Colonic mucosa (tissue), 4 donors: Measurements from ENCODE around the gene TBX19. TPM values are rescaled to one million over a fixed set of nuclear protein-coding genes. Genes with fewer than 3 reads are reported as not detected.

Source experiments
- DNase-seq: peaks from one replicate; pipeline ENCODE4 v3.0.0-alpha.2; 2020
- H3K27ac ChIP-seq: fragments of 200-600 bp; one replicate; pipeline ENCODE4 v1.8.0; 2021
- H3K27me3 ChIP-seq: fragments of 200-600 bp; one replicate; pipeline ENCODE4 v1.8.0; 2021
- H3K36me3 ChIP-seq: fragments of 200-600 bp; one replicate; pipeline ENCODE4 v1.8.0; 2021
- H3K4me1 ChIP-seq: fragments of 200-600 bp; one replicate; pipeline ENCODE4 v1.8.0; 2021; ENCODE audit warnings: mild to moderate bottlenecking
- H3K4me3 ChIP-seq: fragments of 200-600 bp; one replicate; pipeline ENCODE4 v1.8.0; 2021
- H3K9ac ChIP-seq, 2 donors: one replicate each; pipeline ENCODE4 v1.7.0; 2013; ENCODE audit warnings: control low read depth in 2 of 2, low read depth in 2 of 2, low read length in 2 of 2
- H3K9me3 ChIP-seq: fragments of 200-600 bp; one replicate; pipeline ENCODE4 v1.8.0; 2021
- intact Hi-C: fragments of 100-400 bp; cut with DNase I; formaldehyde crosslinking; loops from one replicate; pipeline ENCODE4 v1.14.1; 2022
- total RNA-seq, 2 donors: library from RNA; stranded (reverse); fragmentation: NEBNext Ultra II Directional in 1 of 2; extraction: Animal tissue kit (Norgen Biotek cat#: 25700) in 1 of 2; gene quantifications; one replicate each; pipeline ENCODE4 v1.2.1, GENCODE V29; 2021
- TF ChIP-seq, protein P1 (sequence below): fragments of 200-600 bp; IDR thresholded peaks from one replicate; pipeline ENCODE4 v1.8.0; 2022; ENCODE audit warnings: antibody characterized with exemption, mild to moderate bottlenecking
- donor health status: healthy.
- donor health status: DM: no; HTN: no; CAD: no.
- donor health status: DM: no; HTN: no; CAD: no.

The TBX19 gene
- total RNA-seq, 2 donors from 2014 or later: 1.5 to 1.6 TPM

DNA sequence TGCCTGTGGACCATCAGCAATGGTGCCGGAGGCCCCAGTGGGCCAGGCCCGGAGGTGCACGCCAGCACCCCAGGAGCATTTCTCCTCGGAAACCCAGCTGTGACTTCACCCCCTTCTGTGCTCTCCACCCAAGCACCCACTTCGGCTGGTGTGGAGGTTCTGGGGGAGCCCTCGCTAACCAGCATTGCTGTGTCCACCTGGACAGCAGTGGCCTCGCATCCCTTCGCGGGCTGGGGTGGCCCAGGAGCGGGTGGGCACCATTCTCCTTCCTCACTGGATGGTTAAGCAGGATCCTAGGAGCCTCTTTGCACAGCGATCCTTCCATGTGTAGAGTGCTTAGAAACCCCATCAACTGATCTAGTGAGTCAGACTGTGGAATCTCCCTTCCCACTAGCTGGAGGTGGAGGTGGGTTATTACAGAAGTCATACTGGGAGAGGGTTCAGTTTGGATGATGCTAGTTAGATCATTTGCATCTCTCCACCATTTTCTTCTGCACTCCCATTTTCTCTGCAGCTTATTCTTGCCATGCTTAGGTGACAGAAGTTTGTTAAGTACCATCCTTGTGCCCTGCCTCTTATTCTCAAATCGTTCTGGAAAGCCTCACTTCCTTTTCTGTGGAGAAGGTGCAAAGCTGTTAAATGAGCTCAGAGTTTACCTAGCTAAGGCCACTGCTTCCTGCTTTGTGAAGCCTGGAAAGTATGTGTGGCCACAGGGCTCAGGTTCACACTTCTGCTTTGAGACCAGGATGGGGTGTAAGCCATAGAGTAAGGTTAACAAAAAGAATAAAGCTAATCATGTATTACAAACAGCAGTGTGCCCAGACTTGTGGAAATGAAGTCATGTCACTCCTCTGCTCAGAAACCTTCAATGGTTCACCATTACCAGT, 32.3 kb downstream of the TBX19 start:
- Histone ChIP-seq H3K9ac (no peak overlapping the region), H3K27me3 (no peaks in the 10 kb centered on the region), H3K4me3 (no peak overlapping the region), H3K36me3 (no peaks in the 10 kb centered on the region), H3K9me3 (no peaks in the 10 kb centered on the region), H3K4me1 (no peaks in the 10 kb centered on the region), H3K27ac (no peak overlapping the region)
- TF ChIP-seq, protein P1, sequence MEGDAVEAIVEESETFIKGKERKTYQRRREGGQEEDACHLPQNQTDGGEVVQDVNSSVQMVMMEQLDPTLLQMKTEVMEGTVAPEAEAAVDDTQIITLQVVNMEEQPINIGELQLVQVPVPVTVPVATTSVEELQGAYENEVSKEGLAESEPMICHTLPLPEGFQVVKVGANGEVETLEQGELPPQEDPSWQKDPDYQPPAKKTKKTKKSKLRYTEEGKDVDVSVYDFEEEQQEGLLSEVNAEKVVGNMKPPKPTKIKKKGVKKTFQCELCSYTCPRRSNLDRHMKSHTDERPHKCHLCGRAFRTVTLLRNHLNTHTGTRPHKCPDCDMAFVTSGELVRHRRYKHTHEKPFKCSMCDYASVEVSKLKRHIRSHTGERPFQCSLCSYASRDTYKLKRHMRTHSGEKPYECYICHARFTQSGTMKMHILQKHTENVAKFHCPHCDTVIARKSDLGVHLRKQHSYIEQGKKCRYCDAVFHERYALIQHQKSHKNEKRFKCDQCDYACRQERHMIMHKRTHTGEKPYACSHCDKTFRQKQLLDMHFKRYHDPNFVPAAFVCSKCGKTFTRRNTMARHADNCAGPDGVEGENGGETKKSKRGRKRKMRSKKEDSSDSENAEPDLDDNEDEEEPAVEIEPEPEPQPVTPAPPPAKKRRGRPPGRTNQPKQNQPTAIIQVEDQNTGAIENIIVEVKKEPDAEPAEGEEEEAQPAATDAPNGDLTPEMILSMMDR: no peak
- no peak for DNase-seq
- intact Hi-C loops: no loop called here

DNA sequence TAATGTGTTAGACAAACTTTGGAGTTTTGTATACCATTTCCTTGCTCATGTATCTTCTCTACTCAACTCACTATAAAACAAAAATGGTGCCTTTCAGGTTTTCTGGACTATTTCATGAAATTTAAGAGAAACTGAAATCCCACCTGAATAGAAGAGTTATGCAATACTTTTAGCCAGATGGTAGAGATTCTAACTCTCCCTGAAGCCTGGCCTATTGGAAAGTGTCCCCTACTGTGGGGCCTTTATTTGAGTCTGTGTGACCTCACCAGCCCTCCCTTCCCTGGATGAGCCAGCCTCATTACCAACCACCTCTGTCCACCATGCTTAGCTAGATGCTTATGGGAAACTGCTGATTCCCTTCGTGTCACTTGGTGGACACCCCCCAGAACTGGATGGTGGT, 35.5 kb downstream of the TBX19 start:
- intact Hi-C loops: no loop called here
- H3K9ac ChIP-seq: no peak overlapping the region
- H3K27me3 ChIP-seq: no peaks in the 10 kb centered on the region
- no peak overlapping the region for H3K27ac ChIP-seq
- DNase-seq: no peak
- no peaks in the 10 kb centered on the region for H3K4me1 ChIP-seq
- H3K9me3 ChIP-seq: no peaks in the 10 kb centered on the region
- no peak overlapping the region for H3K4me3 ChIP-seq
- no peaks in the 10 kb centered on the region for H3K36me3 ChIP-seq
- TF ChIP-seq, protein P1: no peak

DNA sequence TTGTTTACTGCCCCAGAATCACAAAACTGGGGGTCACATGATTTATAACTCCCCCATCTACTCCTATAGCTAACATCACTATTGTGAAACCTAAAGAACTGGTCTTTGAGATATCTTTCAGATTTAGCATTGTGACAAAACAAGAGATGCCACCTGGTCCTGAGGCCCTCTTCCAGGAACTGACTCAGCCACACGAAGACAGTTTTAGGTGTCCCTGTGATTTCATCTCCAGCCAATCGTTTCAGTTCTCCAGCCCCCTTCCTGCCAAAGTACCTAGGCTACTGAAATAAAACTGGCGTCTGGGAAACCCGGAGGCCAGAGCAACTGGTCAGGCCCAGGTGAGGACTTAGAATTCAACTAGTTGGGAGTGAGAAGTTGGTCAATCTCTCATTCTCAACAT, 36.6 kb downstream of the TBX19 start:
- DNase-seq: no peak
- intact Hi-C loops: no loop called here
- Histone ChIP-seq H3K27ac (no peak overlapping the region), H3K9me3 (no peaks in the 10 kb centered on the region), H3K4me3 (no peak overlapping the region), H3K4me1 (no peaks in the 10 kb centered on the region), H3K27me3 (no peaks in the 10 kb centered on the region), H3K36me3 (no peaks in the 10 kb centered on the region), H3K9ac (no peak overlapping the region)
- TF ChIP-seq, protein P1: no peak

DNA sequence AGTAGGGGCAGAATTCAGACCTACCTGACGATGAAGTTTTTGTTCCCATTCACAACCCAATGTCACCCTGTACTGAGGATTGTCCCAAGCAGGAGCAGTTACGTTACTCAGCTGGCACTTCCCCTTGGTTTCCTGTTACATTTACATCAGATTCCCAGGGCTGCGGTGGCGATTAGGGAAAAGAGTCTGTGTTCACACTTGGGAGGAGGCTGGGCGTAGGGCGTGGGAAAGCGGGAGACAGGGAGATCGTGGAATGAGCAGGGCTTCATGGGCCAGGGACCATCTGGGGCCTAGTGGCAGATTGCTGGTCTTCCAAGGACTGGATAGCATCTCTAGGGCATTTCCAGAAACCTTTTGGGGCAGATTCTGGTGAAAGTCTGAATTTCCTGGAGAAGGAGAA, 39.0 kb downstream of the TBX19 start:
- H3K4me1 ChIP-seq: no peaks in the 10 kb centered on the region
- intact Hi-C loops: no loop called here
- H3K27ac ChIP-seq: no peak overlapping the region
- H3K4me3 ChIP-seq: no peak overlapping the region
- no peaks in the 10 kb centered on the region for H3K27me3 ChIP-seq
- TF ChIP-seq, protein P1: no peak
- no peaks in the 10 kb centered on the region for H3K9me3 ChIP-seq
- DNase-seq: no peak
- H3K9ac ChIP-seq: no peak overlapping the region
- no peaks in the 10 kb centered on the region for H3K36me3 ChIP-seq

DNA sequence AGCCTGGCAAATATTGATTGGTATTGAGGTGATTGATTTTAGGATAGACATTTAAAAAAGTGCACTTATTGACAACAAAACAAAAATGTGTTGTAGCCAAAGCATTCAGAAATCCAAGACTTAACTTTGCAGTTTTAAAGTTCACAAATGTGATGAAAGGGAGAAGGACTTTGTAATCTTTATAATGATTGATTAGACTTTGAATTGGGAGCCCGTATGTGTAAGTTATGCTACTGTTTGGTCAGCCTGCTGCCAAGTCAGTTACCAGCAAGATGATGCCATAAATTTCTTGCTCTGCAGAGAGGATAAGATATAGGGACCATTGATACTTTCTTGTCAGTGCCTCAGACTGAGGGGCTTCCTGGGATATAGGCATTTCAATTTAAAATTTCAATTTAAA, 39.5 kb downstream of the TBX19 start:
- intact Hi-C loops: no loop called here
- H3K27ac ChIP-seq: no peak overlapping the region
- no peak for DNase-seq

More for the DNA sequence above, 39.5 kb downstream of the TBX19 start:
- H3K4me1 ChIP-seq: no peaks in the 10 kb centered on the region
- H3K9me3 ChIP-seq: no peaks in the 10 kb centered on the region
- H3K36me3 ChIP-seq: no peaks in the 10 kb centered on the region
- H3K9ac ChIP-seq: no peak overlapping the region
- no peaks in the 10 kb centered on the region for H3K27me3 ChIP-seq
- no peak overlapping the region for H3K4me3 ChIP-seq
- TF ChIP-seq, protein P1: no peak
